ENCODE data around the gene ATP5F1D.

The ATP5F1D gene

DNA sequence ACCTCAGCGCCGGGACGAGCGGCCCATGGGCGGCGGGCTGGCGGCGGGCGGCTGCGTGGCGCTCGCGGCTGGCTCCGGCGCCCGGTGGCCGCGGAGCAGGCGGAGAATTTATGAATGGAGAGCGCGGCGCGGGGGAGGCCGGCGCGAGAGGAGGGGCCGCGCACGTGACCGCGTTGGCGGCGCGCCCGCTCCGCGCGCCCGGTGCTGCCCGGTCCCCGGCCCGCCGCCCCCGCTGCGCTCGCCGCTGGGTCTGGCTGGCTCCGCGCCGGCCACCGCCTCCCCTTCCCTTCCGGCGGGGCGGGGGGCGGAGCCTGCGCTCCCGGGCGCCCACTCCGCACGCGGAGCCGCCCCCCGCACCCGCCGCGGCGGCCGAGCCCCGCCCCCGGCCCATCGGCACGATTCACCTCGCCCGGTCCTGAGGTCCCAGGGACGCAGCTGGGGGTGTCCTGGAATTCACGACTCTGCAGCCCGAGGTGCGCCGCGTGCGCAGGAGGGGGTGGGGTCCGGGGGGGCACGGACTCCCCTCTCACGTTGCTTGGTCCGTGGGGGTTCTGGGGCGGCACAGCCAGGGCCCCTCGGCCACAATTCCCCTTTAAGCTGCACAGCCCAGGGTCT lies 3.7 kb upstream of the ATP5F1D start, which contains the start of gene CBARP:
Gene CBARP (minus strand): TSS at position 252 of the 615 bp plus-strand sequence. CDS start 1,905 bp downstream, outside the sequence.
- H3K14ac ChIP-seq (ENCODE audit: low read length) = peak within 1 kb of the TSS; percentile 47
- H3K4me2 ChIP-seq (ENCODE audit: low read length) = peak within 1 kb of the TSS; percentile 98
- H2BK120ac ChIP-seq (ENCODE audit: insufficient read depth, low read length, poor library complexity) = no peak within 1 kb of the TSS
- peaks cover 8% of the 10 kb centered on the region for H3K79me2 ChIP-seq (ENCODE audit: control insufficient read depth, insufficient read depth, low read length, poor library complexity)
- peak within 1 kb of the TSS; percentile 49 for H3K4ac ChIP-seq (ENCODE audit: low read depth, low read length)
- no peak within 1 kb of the TSS for H3K27ac ChIP-seq (ENCODE audit: low read depth, low read length)
- peak within 1 kb of the TSS; percentile 83 for H3K4me3 ChIP-seq (ENCODE audit: low read depth, low read length)
- no peaks in the 10 kb centered on the region for H3K27me3 ChIP-seq (ENCODE audit: insufficient read depth, low read length)
- WGBS (ENCODE audit: extremely low coverage, insufficient coverage, insufficient read length) = no CpG with 5 or more reads among the region's 87 CpGs
- no peak within 1 kb of the TSS for H2BK5ac ChIP-seq (ENCODE audit: low read depth, low read length, poor library complexity)
- H4K12ac ChIP-seq (ENCODE audit: low read depth, low read length) = peak within 1 kb of the TSS; percentile 20
- peak within 1 kb of the TSS; percentile 63 for H4K91ac ChIP-seq (ENCODE audit: low read depth, low read length)
- peak within 1 kb of the TSS; percentile 40 for H4K8ac ChIP-seq (ENCODE audit: low read depth, low read length)
- H2AFZ ChIP-seq (ENCODE audit: insufficient read depth, low read length, poor library complexity) = peak within 1 kb of the TSS; percentile 48
- H3K79me1 ChIP-seq (ENCODE audit: low read length) = peaks cover 13% of the 10 kb centered on the region
- H3K4me1 ChIP-seq (ENCODE audit: control insufficient read depth in 1 of 2, insufficient read depth in 2 of 2, low read length in 2 of 2) = peaks cover 11 to 22% of the 10 kb centered on the region in 2 experiments
- peak within 1 kb of the TSS; percentile 55 for H3K18ac ChIP-seq (ENCODE audit: low read length)
- H2BK12ac ChIP-seq (ENCODE audit: low read length) = peak within 1 kb of the TSS; percentile 27
- peaks cover 3% of the 10 kb centered on the region for H3K9me3 ChIP-seq (ENCODE audit: insufficient read depth, low read depth, low read length)
- no peak for DNase-seq
- H3K9ac ChIP-seq (ENCODE audit: low read length) = peak within 1 kb of the TSS; percentile 77
- peak within 1 kb of the TSS; percentile 7 for H2AK5ac ChIP-seq (ENCODE audit: low read length)
- no peak within 1 kb of the TSS for H3K23ac ChIP-seq (ENCODE audit: low read length)
- H3K36me3 ChIP-seq (ENCODE audit: control insufficient read depth in 1 of 2, insufficient read depth in 2 of 2, low read length in 2 of 2) = peaks cover 29% of the 10 kb centered on the region in 2 experiments

DNA sequence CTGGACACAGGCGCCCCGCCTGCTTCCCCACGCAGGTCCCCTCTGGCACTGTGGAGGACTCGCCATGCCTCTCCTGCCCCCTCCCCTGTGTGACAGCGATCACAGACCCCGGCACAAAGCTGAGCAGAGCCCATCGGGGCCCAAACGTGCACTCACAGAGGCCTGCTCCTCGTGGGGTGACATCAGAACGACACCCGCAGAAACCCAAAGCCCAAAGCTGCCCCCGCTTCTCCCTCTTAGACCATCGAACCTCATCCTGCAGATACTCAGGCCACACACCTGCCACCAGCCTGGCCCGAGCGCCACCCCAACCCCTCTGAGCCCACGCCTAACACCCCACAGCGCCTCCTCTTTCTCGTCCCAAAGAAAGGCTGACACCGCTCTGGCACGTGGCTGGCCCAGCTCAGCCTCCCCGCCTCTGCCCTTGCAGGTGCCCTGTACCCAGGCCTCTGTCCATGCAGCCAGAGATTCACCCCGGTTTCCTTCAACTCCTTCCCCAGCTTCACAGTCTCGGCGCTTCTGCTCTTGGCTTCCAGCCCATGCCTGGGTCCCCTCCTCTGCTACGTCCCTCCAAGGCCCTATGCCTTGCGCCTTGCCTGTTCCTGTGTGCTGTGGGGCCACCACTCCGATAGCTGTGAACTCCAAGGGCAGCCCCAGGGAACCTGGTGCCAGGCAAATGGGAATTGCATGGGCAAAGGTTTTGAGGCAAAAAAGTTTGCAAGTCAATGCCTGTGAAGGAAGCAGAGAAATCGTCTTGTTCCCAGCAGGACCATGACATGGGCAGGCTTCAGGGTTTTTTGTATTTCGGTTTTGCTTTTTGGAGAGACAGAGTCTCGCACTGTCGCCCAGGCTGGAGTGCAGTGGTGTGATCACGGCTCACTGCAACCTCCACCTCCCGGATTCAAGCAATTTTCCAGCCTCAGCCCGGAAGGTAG lies 2.9 kb upstream of the ATP5F1D start:
- Histone ChIP-seq H3K4me3 (ENCODE audit: low read depth, low read length) (peak overlapping the region; percentile 83), H3K79me2 (ENCODE audit: control insufficient read depth, insufficient read depth, low read length, poor library complexity) (peaks cover 8% of the 10 kb centered on the region), H3K27ac (ENCODE audit: low read depth, low read length) (no peak overlapping the region), H2BK120ac (ENCODE audit: insufficient read depth, low read length, poor library complexity) (no peak overlapping the region), H4K91ac (ENCODE audit: low read depth, low read length) (peak overlapping the region; percentile 63), H3K9ac (ENCODE audit: low read length) (no peak overlapping the region), H4K8ac (ENCODE audit: low read depth, low read length) (peak overlapping the region; percentile 30), H3K23ac (ENCODE audit: low read length) (no peak overlapping the region), H3K9me3 (ENCODE audit: insufficient read depth, low read depth, low read length) (peaks cover 3% of the 10 kb centered on the region), H2BK5ac (ENCODE audit: low read depth, low read length, poor library complexity) (no peak overlapping the region), H2AK5ac (ENCODE audit: low read length) (peak overlapping the region; percentile 7), H3K4me1 (ENCODE audit: control insufficient read depth in 1 of 2, insufficient read depth in 2 of 2, low read length in 2 of 2) (peaks cover 11 to 22% of the 10 kb centered on the region in 2 experiments), H2AFZ (ENCODE audit: insufficient read depth, low read length, poor library complexity) (peak overlapping the region; percentile 17), H3K36me3 (ENCODE audit: control insufficient read depth in 1 of 2, insufficient read depth in 2 of 2, low read length in 2 of 2) (peaks cover 21 to 23% of the 10 kb centered on the region in 2 experiments), H2BK12ac (ENCODE audit: low read length) (peak overlapping the region; percentile 27), H3K27me3 (ENCODE audit: insufficient read depth, low read length) (no peaks in the 10 kb centered on the region), H3K79me1 (ENCODE audit: low read length) (peaks cover 13% of the 10 kb centered on the region), H3K18ac (ENCODE audit: low read length) (peak overlapping the region; percentile 34), H3K4ac (ENCODE audit: low read depth, low read length) (no peak overlapping the region), H3K14ac (ENCODE audit: low read length) (peak overlapping the region; percentile 24), H3K4me2 (ENCODE audit: low read length) (peak overlapping the region; percentile 98), H4K12ac (ENCODE audit: low read depth, low read length) (peak overlapping the region; percentile 20)
- WGBS (ENCODE audit: extremely low coverage, insufficient coverage, insufficient read length) = no CpG with 5 or more reads among the region's 34 CpGs
- no peak for DNase-seq

DNA sequence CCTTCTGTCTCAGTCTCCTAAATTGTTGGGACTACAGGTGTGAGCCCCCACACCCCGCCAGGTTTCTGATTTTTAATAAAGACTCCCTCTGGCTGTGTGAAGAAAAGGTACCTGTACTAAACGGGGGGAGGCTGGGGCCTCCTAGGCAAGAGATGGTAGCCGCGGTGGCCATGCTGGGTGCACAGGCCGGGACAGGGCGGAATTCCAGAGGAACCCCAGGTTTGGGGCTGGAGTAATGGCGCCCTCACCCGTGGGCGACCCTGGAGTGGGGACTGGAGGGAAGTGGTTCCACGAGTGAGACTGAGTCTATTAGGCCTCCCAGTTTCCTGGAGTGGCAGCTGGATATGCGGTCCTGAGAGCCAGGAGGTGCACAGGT lies 2.1 kb upstream of the ATP5F1D start:
- Histone ChIP-seq H3K27ac (ENCODE audit: low read depth, low read length) (no peak overlapping the region), H3K36me3 (ENCODE audit: control insufficient read depth in 1 of 2, insufficient read depth in 2 of 2, low read length in 2 of 2) (peaks cover 17 to 19% of the 10 kb centered on the region in 2 experiments), H3K23ac (ENCODE audit: low read length) (no peak overlapping the region), H2BK120ac (ENCODE audit: insufficient read depth, low read length, poor library complexity) (no peak overlapping the region), H3K9me3 (ENCODE audit: insufficient read depth, low read depth, low read length) (peaks cover 3% of the 10 kb centered on the region), H3K14ac (ENCODE audit: low read length) (no peak overlapping the region), H3K9ac (ENCODE audit: low read length) (no peak overlapping the region), H4K8ac (ENCODE audit: low read depth, low read length) (no peak overlapping the region), H2AFZ (ENCODE audit: insufficient read depth, low read length, poor library complexity) (peak overlapping the region; percentile 37), H3K79me2 (ENCODE audit: control insufficient read depth, insufficient read depth, low read length, poor library complexity) (peaks cover 8% of the 10 kb centered on the region), H2BK5ac (ENCODE audit: low read depth, low read length, poor library complexity) (no peak overlapping the region), H3K4me1 (ENCODE audit: control insufficient read depth in 1 of 2, insufficient read depth in 2 of 2, low read length in 2 of 2) (peaks cover 11 to 22% of the 10 kb centered on the region in 2 experiments), H3K79me1 (ENCODE audit: low read length) (peaks cover 13% of the 10 kb centered on the region), H3K27me3 (ENCODE audit: insufficient read depth, low read length) (no peaks in the 10 kb centered on the region), H3K4ac (ENCODE audit: low read depth, low read length) (no peak overlapping the region), H3K18ac (ENCODE audit: low read length) (no peak overlapping the region), H2AK5ac (ENCODE audit: low read length) (peak overlapping the region; percentile 79), H3K4me2 (ENCODE audit: low read length) (peak overlapping the region; percentile 83), H4K12ac (ENCODE audit: low read depth, low read length) (no peak overlapping the region), H2BK12ac (ENCODE audit: low read length) (peak overlapping the region; percentile 47), H3K4me3 (ENCODE audit: low read depth, low read length) (no peak overlapping the region), H4K91ac (ENCODE audit: low read depth, low read length) (no peak overlapping the region)
- no peak for DNase-seq
- WGBS (ENCODE audit: extremely low coverage, insufficient coverage, insufficient read length) = no CpG with 5 or more reads among the region's 11 CpGs
